ENCODE results near the gene BCL7C. TPM values are rescaled to one million over a fixed set of nuclear protein-coding genes. Genes with fewer than 3 reads are reported as not detected.

The BCL7C gene
- total and polyA plus RNA-seq, 2 of the 8 experiments (the other 6 are each of a cell fraction or from before 2014, with no cell fraction given) = 8.6 to 17.2 TPM

DNA sequence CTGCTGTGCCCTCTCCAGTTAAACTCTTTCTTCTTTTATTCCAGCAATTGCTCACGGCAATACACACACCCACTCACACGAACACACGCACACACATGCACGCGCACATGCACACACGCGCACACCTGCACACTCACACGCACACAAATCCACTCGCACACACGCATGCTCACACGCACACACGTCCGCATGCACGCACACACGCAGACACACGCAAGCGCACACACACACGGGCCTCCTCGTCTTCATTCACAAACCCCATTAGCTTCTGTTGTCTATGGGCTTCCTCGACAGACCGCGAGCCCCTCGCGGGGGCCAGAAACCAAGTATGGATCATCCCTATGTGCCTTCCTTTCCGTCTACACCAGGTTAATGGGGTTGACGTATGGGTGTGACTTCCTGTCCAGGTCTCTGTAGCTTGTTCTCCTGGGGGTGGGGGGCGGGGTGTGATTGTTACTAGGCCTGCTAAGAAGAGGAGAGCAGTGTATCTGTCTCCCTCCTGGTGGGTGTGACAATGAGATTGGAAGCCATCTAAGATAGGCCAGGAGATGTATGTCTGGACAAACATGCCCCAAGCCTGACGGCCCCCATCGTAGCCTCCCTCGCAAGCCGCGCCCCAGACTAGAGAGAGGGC lies 1.9 kb upstream of the BCL7C start:
- POLR2A ChIA-PET (ENCODE audit: partially characterized antibody) = interaction anchor here (0.6 to 2.1 kb wide), 10 partner anchors 14 to 237 kb away, joined by 3 to 15 read pairs (median 4); partner anchors contain the start of genes FBRS and FBXL19
- H3K23ac ChIP-seq (ENCODE audit: insufficient read length) = no peak overlapping the region
- H2BK120ac ChIP-seq (replicated peaks; ENCODE audit: low read depth, low read length) = no peak overlapping the region
- TF ChIP-seq, protein P1, sequence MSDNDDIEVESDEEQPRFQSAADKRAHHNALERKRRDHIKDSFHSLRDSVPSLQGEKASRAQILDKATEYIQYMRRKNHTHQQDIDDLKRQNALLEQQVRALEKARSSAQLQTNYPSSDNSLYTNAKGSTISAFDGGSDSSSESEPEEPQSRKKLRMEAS (IDR thresholded peaks at IDR 0.05) = no peak
- no peak for TF ChIP-seq POLR2AphosphoS5 (IDR thresholded peaks at IDR 0.05; ENCODE audit: low read depth, low read length)
- no peak for TF ChIP-seq CEBPB (IDR thresholded peaks at IDR 0.05; ENCODE audit: low read depth, low read length)
- no peak for TF ChIP-seq POU5F1 (IDR thresholded peaks at IDR 0.05; ENCODE audit: low read depth, low read length)
- TF ChIP-seq RXRA (IDR thresholded peaks at IDR 0.05; ENCODE audit: insufficient read depth, low read depth, low read length) = no peak
- 0 out of 4 replicates have a peak, but pooled peaks of 1 of the 2 experiments have one; percentile 5 for TF ChIP-seq SIN3A (conservative IDR thresholded peaks at IDR 0.05 in 1 of 2, IDR thresholded peaks at IDR 0.05 in 1 of 2; ENCODE audit: low read depth in 1 of 2, low read length in 2 of 2)
- peak; percentile 32 for TF ChIP-seq SAP30 (IDR thresholded peaks at IDR 0.05; ENCODE audit: insufficient read depth, insufficient replicate concordance, low read length)
- no peak for TF ChIP-seq KDM5A (IDR thresholded peaks at IDR 0.05; ENCODE audit: low read length)
- H3K79me2 ChIP-seq (ENCODE audit: control insufficient read depth in 1 of 2, insufficient read depth in 2 of 2, low read length in 2 of 2) = no peaks in the 10 kb centered on the region
- peak overlapping the region; percentile 98 for H4K91ac ChIP-seq (replicated peaks; ENCODE audit: insufficient read length, low read length)
- peak overlapping the region in 2 of 4 experiments; percentile 5 to 34; a peak in 2 of 7 replicates for H3K9ac ChIP-seq (replicated peaks in 1 of 4; ENCODE audit: extremely low read depth in 1 of 4, low read depth in 3 of 4, low read length in 3 of 4)
- DNase-seq (ENCODE audit: low read depth in 1 of 2, low spot score in 2 of 2) (no peak), FAIRE-seq (no peak)
- no peaks in the 10 kb centered on the region for H3K9me3 ChIP-seq (ENCODE audit: insufficient read depth in 2 of 2, low read depth in 1 of 2, low read length in 1 of 2)
- H3K27me3 ChIP-seq (replicated peaks in 1 of 4; ENCODE audit: control insufficient read depth in 3 of 4, extremely low read depth in 1 of 4, insufficient read depth in 3 of 4, low read length in 3 of 4) = peaks cover 0 to 17% (median 7%) of the 10 kb centered on the region in 4 experiments; a peak in 5 of 7 replicates
- H3K27ac ChIP-seq (ENCODE audit: low read depth, low read length) = 0 out of 2 replicates have a peak overlapping the region, but pooled peaks have one; percentile 26
- 71% methylated on average over 31 of the region's 32 CpGs; no CpG with 5 or more reads in 1 of the 2 experiments for WGBS, 2 experiments (ENCODE audit: extremely low coverage in 1 of 2, insufficient coverage in 1 of 2, insufficient read length in 1 of 2, insufficient replicate concordance in 2 of 2, low coverage in 1 of 2, low lambda C conversion rate in 2 of 2, missing lambda C conversion rate in 1 of 2)
- peak overlapping the region; percentile 97; the same call in 1 of the 2 replicates for H2AK5ac ChIP-seq (ENCODE audit: low read depth, low read length)
- CTCF ChIA-PET (ENCODE audit: partially characterized antibody) = interaction anchor here (0.6 to 4.1 kb wide), 10 partner anchors 9 to 109 kb away, joined by 3 to 25 read pairs (median 4); partner anchors contain the start of gene ZNF629
- H2BK15ac ChIP-seq (ENCODE audit: low read length) = peak overlapping the region; percentile 100; the same call in 1 of the 2 replicates
- H3K4me3 ChIP-seq (ENCODE audit: extremely low read depth in 1 of 4, insufficient read depth in 2 of 4, low read depth in 3 of 4, low read length in 4 of 4) = peak overlapping the region; percentile 53 to 79 (median 68); a peak in 6 of 8 replicates
- peak overlapping the region; percentile 94 for H3K4ac ChIP-seq (replicated peaks; ENCODE audit: insufficient read length, low read depth, low read length)
- H3K4me2 ChIP-seq (ENCODE audit: insufficient read depth in 1 of 2, low read depth in 2 of 2, low read length in 2 of 2) = peak overlapping the region; percentile 69 to 86
- peaks cover 15% of the 10 kb centered on the region for H3K23me2 ChIP-seq (ENCODE audit: low read depth, low read length)
- H3K36me3 ChIP-seq (ENCODE audit: control insufficient read depth in 2 of 4, insufficient read depth in 4 of 4, low read length in 3 of 4) = no peaks in the 10 kb centered on the region
- H2BK12ac ChIP-seq (ENCODE audit: low read depth, low read length) = peak overlapping the region; percentile 100
- peak overlapping the region; percentile 34; the same call in 1 of the 2 replicates for H3K18ac ChIP-seq (ENCODE audit: extremely low read depth, low read length)
- H2BK20ac ChIP-seq (ENCODE audit: low read length) = peak overlapping the region; percentile 67; the same call in 1 of the 2 replicates
- peaks cover 4 to 13% (median 12%) of the 10 kb centered on the region in 4 experiments for H3K4me1 ChIP-seq (replicated peaks in 1 of 4; ENCODE audit: control insufficient read depth in 3 of 4, insufficient read depth in 4 of 4, low read length in 3 of 4)
- no peak overlapping the region; the same call in 1 of the 2 replicates for H4K8ac ChIP-seq (ENCODE audit: extremely low read depth, insufficient read depth, low read length)
- no peak overlapping the region for H3K14ac ChIP-seq (ENCODE audit: insufficient read length)
- H3K79me1 ChIP-seq (ENCODE audit: low read depth, low read length) = no peaks in the 10 kb centered on the region
- H4K5ac ChIP-seq (ENCODE audit: insufficient read length, low read depth, low read length) = no peak overlapping the region
- peak overlapping the region; percentile 91 for H2BK5ac ChIP-seq (ENCODE audit: low read depth, low read length)
- H3K56ac ChIP-seq (replicated peaks; ENCODE audit: insufficient read length, low read depth, low read length) = no peak overlapping the region
- H2AFZ ChIP-seq (ENCODE audit: low read length) = no peak overlapping the region; the same call in 1 of the 2 replicates
- peaks cover 0 to 4% of the 10 kb centered on the region in 2 experiments for H4K20me1 ChIP-seq (replicated peaks in 1 of 2; ENCODE audit: control insufficient read depth in 1 of 2, insufficient read depth in 2 of 2, low read length in 2 of 2)
